K562 (cell line): ENCODE data around the gene ANO10. TPM values are rescaled to one million over a fixed set of nuclear protein-coding genes. Genes with fewer than 3 reads are reported as not detected.

Source experiments
- ARNT ChIP-seq, 2 experiments: fragments of 450-650 bp; IDR thresholded peaks; 2 replicates each; pipeline ENCODE4 v1.6.1; 2016; ENCODE audit warnings: mild to moderate bottlenecking in 1 of 2
- BCL6 ChIP-seq: fragments of 250-450 bp; sonication (Bioruptor Pico); IDR thresholded peaks from 2 replicates; pipeline ENCODE4 v1.4.0; 2020
- CBX5 ChIP-seq: IDR thresholded peaks from 2 replicates; pipeline ENCODE4 v1.6.1; 2014; ENCODE audit warnings: low read depth, borderline replicate concordance
- FOXA1 ChIP-seq: fragments of 450-650 bp; IDR thresholded peaks from 2 replicates; pipeline ENCODE4 v1.6.1; 2016; ENCODE audit warnings: mild to moderate bottlenecking, borderline replicate concordance
- GABPA ChIP-seq: fragments of 200-800 bp; sonication (Bioruptor generic); conservative IDR thresholded peaks from 2 replicates; pipeline ENCODE4 v1.6.1; 2016; ENCODE audit warnings: low read depth, missing genetic modification characterization, missing compliant biosample characterization
- GATA2 ChIP-seq: sonication (generic); formaldehyde crosslinking; IDR thresholded peaks from 2 replicates; pipeline ENCODE4 v1.4.0; 2020; ENCODE audit warnings: mild to moderate bottlenecking, missing genetic modification reagents
- JUND ChIP-seq, 2 experiments: IDR thresholded peaks; 2 replicates in 1 of 2; 3 replicates in 1 of 2; pipeline ENCODE4 v1.6.1; 2011; ENCODE audit warnings: borderline replicate concordance in 2 of 2, low read depth in 2 of 2, low read length in 2 of 2, improper control_type of control experiment in 1 of 2, missing biosample characterization in 1 of 2, missing genetic modification characterization in 1 of 2, missing genetic modification reagents in 1 of 2
- NR1H2 ChIP-seq: sonication (generic); formaldehyde crosslinking; IDR thresholded peaks from 2 replicates; pipeline ENCODE4 v1.4.0; 2020; ENCODE audit warnings: mild to moderate bottlenecking, missing genetic modification reagents
- NR3C1 ChIP-seq: sonication (generic); formaldehyde crosslinking; IDR thresholded peaks from 2 replicates; pipeline ENCODE4 v1.8.1; 2022; ENCODE audit warnings: missing genetic modification reagents
- POU5F1 ChIP-seq: fragments of 150-350 bp; IDR thresholded peaks from 2 replicates; pipeline ENCODE4 v1.6.1; 2014; ENCODE audit warnings: borderline replicate concordance, low read length, low read depth, mild to moderate bottlenecking; ENCODE audit not compliant: partially characterized antibody
- RB1 ChIP-seq: fragments of 450-650 bp; IDR thresholded peaks from 2 replicates; pipeline ENCODE4 v1.6.1; 2017; ENCODE audit warnings: low read depth, mild to moderate bottlenecking
- RBM17 ChIP-seq: fragments of 200-400 bp; formaldehyde crosslinking; IDR thresholded peaks from 2 replicates; pipeline ENCODE4 v1.6.1; 2017; ENCODE audit warnings: low read depth, mild to moderate bottlenecking, low read length, borderline replicate concordance
- SMARCA4 ChIP-seq: fragments of 450-650 bp; IDR thresholded peaks from 2 replicates; pipeline ENCODE4 v1.6.1; 2016
- XRCC5 ChIP-seq: fragments of 200-400 bp; formaldehyde crosslinking; IDR thresholded peaks from 2 replicates; pipeline ENCODE4 v1.6.1; 2017; ENCODE audit warnings: low read depth, mild to moderate bottlenecking, low read length
- ZNF696 ChIP-seq: fragments of 250-450 bp; sonication (Bioruptor Pico); conservative IDR thresholded peaks from 2 replicates; pipeline ENCODE4 v1.4.0; 2020; ENCODE audit warnings: mild to moderate bottlenecking, moderate library complexity
- polyA plus RNA-seq, 8 experiments: library from polyadenylated mRNA; depleted of rRNA in 4 of 8; stranded (reverse) in 5 of 8; unstranded in 3 of 8; fragments of >200 nt; fragmentation: Nextera tagmentation in 2 of 8; fragmentation: Illumina TruSeq in 1 of 8; extraction: Ambion mirVana in 2 of 8; extraction: Trizol in 1 of 8; gene quantifications; 2 replicates each; pipeline versions ENCODE4 v1.2.1 to v1.2.3, GENCODE V29; 2011 to 2014; ENCODE audit warnings: inconsistent platforms in 1 of 8, missing spikeins in 1 of 8
- total RNA-seq, 7 experiments: library from RNA; depleted of rRNA in 6 of 7; stranded (reverse); fragments of >200 nt in 6 of 7; fragmentation: Illumina TruSeq in 2 of 7; extraction: Trizol in 2 of 7; gene quantifications; 2 replicates each; pipeline versions ENCODE4 v1.2.1 to v1.2.3, GENCODE V29; 2011 to 2021; ENCODE audit warnings: low replicate concordance in 1 of 7
- TF ChIP-seq, protein P1 (sequence below), 3 experiments: fragments of 200-800 bp in 1 of 3; sonication (Bioruptor generic) in 1 of 3; sonication (generic) in 1 of 3; formaldehyde crosslinking in 1 of 3; IDR thresholded peaks; 2 replicates each; pipeline versions ENCODE4 v1.6.1 to v1.8.0; 2016 to 2022; ENCODE audit warnings: mild to moderate bottlenecking in 2 of 3, missing compliant biosample characterization in 2 of 3, missing genetic modification characterization in 2 of 3, missing genetic modification reagents in 1 of 3
- TF ChIP-seq, protein P2 (sequence below): fragments of 200-800 bp; sonication (Bioruptor generic); IDR thresholded peaks from 2 replicates; pipeline ENCODE4 v1.6.1; 2016; ENCODE audit warnings: missing genetic modification characterization, missing compliant biosample characterization
- TF ChIP-seq, protein P3 (sequence below): sonication (generic); formaldehyde crosslinking; IDR thresholded peaks from 2 replicates; pipeline ENCODE4 v1.8.0; 2022; ENCODE audit warnings: missing genetic modification reagents, mild to moderate bottlenecking, moderate library complexity, borderline replicate concordance

ANO10 gene
- total and polyA plus RNA-seq, 9 of the 15 experiments (the other 6 are each of a cell fraction or from before 2014, with no cell fraction given) = 6.4 to 46.0 (median 32.3) TPM

DNA sequence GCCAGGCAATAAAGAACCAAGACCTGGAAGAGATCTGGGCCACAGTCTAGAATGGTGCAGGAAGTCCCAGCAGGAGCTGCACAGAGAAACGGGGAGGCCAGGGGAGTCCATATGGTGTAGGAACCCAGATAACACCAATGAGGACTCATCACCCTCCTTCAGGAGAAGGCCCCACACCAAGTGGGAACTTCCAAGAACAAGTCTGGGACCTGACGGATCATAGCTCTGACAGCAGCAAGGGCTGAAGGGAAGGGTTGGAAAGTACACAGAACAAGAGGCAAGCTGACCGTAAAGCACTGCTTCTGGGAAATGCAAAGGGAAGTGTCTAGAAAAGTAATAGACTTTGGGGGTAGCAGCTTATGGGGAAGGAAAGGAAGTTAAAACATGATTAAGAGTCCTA, 34.5 kb downstream of the ANO10 start (continued):
- TF ChIP-seq ARNT (IDR thresholded peaks at IDR 0.05) (no peak), POU5F1 (no peak), FOXA1 (no peak), GATA2 (CRISPR knock-in tag) (no peak), CBX5 (no peak), SMARCA4 (no peak), GABPA (peak; percentile 55; the same call in 1 of the 2 replicates), ZNF696 (CRISPR knock-in tag) (no peak), BCL6 (CRISPR knock-in tag) (no peak), NR3C1 (CRISPR knock-in tag) (no peak), XRCC5 (no peak), JUND (IDR thresholded peaks at IDR 0.05; ENCODE audit: borderline replicate concordance, low read depth, low read length) (peak; percentile 27; the same call in 1 of the 2 replicates), JUND (tag; IDR thresholded peaks at IDR 0.05; ENCODE audit: borderline replicate concordance, low read depth, low read length) (peak; percentile 48; the same call in 1 of the 3 replicates), RBM17 (no peak), NR1H2 (no peak), RB1 (no peak)
- TF ChIP-seq, protein P1, sequence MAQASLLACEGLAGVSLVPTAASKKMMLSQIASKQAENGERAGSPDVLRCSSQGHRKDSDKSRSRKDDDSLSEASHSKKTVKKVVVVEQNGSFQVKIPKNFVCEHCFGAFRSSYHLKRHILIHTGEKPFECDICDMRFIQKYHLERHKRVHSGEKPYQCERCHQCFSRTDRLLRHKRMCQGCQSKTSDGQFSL (CRISPR knock-in tag; IDR thresholded peaks at IDR 0.05) = no peak
- TF ChIP-seq, protein P1 (tag; IDR thresholded peaks at IDR 0.05) = no peak
- TF ChIP-seq, protein P2, sequence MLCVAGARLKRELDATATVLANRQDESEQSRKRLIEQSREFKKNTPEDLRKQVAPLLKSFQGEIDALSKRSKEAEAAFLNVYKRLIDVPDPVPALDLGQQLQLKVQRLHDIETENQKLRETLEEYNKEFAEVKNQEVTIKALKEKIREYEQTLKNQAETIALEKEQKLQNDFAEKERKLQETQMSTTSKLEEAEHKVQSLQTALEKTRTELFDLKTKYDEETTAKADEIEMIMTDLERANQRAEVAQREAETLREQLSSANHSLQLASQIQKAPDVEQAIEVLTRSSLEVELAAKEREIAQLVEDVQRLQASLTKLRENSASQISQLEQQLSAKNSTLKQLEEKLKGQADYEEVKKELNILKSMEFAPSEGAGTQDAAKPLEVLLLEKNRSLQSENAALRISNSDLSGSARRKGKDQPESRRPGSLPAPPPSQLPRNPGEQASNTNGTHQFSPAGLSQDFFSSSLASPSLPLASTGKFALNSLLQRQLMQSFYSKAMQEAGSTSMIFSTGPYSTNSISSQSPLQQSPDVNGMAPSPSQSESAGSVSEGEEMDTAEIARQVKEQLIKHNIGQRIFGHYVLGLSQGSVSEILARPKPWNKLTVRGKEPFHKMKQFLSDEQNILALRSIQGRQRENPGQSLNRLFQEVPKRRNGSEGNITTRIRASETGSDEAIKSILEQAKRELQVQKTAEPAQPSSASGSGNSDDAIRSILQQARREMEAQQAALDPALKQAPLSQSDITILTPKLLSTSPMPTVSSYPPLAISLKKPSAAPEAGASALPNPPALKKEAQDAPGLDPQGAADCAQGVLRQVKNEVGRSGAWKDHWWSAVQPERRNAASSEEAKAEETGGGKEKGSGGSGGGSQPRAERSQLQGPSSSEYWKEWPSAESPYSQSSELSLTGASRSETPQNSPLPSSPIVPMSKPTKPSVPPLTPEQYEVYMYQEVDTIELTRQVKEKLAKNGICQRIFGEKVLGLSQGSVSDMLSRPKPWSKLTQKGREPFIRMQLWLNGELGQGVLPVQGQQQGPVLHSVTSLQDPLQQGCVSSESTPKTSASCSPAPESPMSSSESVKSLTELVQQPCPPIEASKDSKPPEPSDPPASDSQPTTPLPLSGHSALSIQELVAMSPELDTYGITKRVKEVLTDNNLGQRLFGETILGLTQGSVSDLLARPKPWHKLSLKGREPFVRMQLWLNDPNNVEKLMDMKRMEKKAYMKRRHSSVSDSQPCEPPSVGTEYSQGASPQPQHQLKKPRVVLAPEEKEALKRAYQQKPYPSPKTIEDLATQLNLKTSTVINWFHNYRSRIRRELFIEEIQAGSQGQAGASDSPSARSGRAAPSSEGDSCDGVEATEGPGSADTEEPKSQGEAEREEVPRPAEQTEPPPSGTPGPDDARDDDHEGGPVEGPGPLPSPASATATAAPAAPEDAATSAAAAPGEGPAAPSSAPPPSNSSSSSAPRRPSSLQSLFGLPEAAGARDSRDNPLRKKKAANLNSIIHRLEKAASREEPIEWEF (CRISPR knock-in tag) = no peak
- TF ChIP-seq, protein P3, sequence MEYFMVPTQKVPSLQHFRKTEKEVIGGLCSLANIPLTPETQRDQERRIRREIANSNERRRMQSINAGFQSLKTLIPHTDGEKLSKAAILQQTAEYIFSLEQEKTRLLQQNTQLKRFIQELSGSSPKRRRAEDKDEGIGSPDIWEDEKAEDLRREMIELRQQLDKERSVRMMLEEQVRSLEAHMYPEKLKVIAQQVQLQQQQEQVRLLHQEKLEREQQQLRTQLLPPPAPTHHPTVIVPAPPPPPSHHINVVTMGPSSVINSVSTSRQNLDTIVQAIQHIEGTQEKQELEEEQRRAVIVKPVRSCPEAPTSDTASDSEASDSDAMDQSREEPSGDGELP (CRISPR knock-in tag) = peak; percentile 15; the same call in 1 of the 2 replicates
